WTC11 (cell line): ENCODE measurements around the gene SLC25A6. TPM values are rescaled to one million over a fixed set of nuclear protein-coding genes. Genes with fewer than 3 reads are reported as not detected.

Source experiments
- ATAC-seq: fragments of 200-7000 bp; cut with Tn5 transposase; 2 replicates; pipeline ENCODE4 v1.10.0; 2021; ENCODE audit warnings: mild to moderate bottlenecking, moderate library complexity
- CTCF ChIA-PET: fragments of 300-600 bp; sonication (Branson Sonifier 250); formaldehyde crosslinking; loops from one replicate; lab custom pipeline; 2021; ENCODE audit warnings: antibody characterized with exemption; lab: Charles Lee
- POLR2A ChIA-PET: fragments of 350-600 bp; sonication (Branson Sonifier 250); formaldehyde crosslinking; loops from one replicate; lab custom pipeline; 2021; ENCODE audit warnings: antibody characterized with exemption; lab: Charles Lee
- DNase-seq: peaks from one replicate; pipeline ENCODE4 v3.0.0; 2021; ENCODE audit warnings: low spot score
- H3K27ac Mint-ChIP-seq: 2 replicates; pipeline ENCODE4 v1.8.0; 2021; ENCODE audit warnings: mixed read lengths
- H3K27me3 Mint-ChIP-seq: 2 replicates; pipeline ENCODE4 v1.8.0; 2021; ENCODE audit warnings: low read depth, mild to moderate bottlenecking, moderate library complexity, mixed read lengths
- H3K36me3 Mint-ChIP-seq: 2 replicates; pipeline ENCODE4 v1.8.0; 2021; ENCODE audit warnings: mixed read lengths
- H3K4me1 Mint-ChIP-seq: 2 replicates; pipeline ENCODE4 v1.8.0; 2022; ENCODE audit warnings: mixed read lengths
- H3K4me3 Mint-ChIP-seq: 2 replicates; pipeline ENCODE4 v1.8.0; 2021; ENCODE audit warnings: mild to moderate bottlenecking, moderate library complexity, mixed read lengths
- H3K9me3 Mint-ChIP-seq: 2 replicates; pipeline ENCODE4 v1.8.0; 2021; ENCODE audit warnings: mixed read lengths
- ATF1 ChIP-seq: sonication (generic); formaldehyde crosslinking; IDR thresholded peaks from 2 replicates; pipeline ENCODE4 v1.8.1; 2023; ENCODE audit warnings: mild to moderate bottlenecking, moderate library complexity, missing genetic modification reagents
- ATF3 ChIP-seq: sonication (generic); formaldehyde crosslinking; conservative IDR thresholded peaks from 2 replicates; pipeline ENCODE4 v1.8.1; 2022; ENCODE audit warnings: mild to moderate bottlenecking, missing genetic modification reagents
- ERG ChIP-seq: fragments of 250-450 bp; sonication (Bioruptor Pico); IDR thresholded peaks from 2 replicates; pipeline ENCODE4 v1.8.0; 2021; ENCODE audit warnings: mild to moderate bottlenecking
- FOXK1 ChIP-seq: sonication (generic); formaldehyde crosslinking; IDR thresholded peaks from 2 replicates; pipeline ENCODE4 v1.8.0; 2022; ENCODE audit warnings: mild to moderate bottlenecking, moderate library complexity, missing genetic modification reagents
- GABPB1 ChIP-seq: sonication (generic); formaldehyde crosslinking; IDR thresholded peaks from 2 replicates; pipeline ENCODE4 v1.8.1; 2023; ENCODE audit warnings: mild to moderate bottlenecking, missing genetic modification reagents
- GTF2I ChIP-seq: fragments of 250-450 bp; sonication (Bioruptor Pico); conservative IDR thresholded peaks from 2 replicates; pipeline ENCODE4 v1.4.0; 2021; ENCODE audit warnings: mild to moderate bottlenecking
- JAZF1 ChIP-seq: fragments of 250-450 bp; sonication (Bioruptor Pico); IDR thresholded peaks from 2 replicates; pipeline ENCODE4 v1.9.0; 2021; ENCODE audit warnings: moderate library complexity, mild to moderate bottlenecking, inconsistent platforms
- MAX ChIP-seq: sonication (generic); formaldehyde crosslinking; IDR thresholded peaks from 2 replicates; pipeline ENCODE4 v1.8.0; 2022; ENCODE audit warnings: mild to moderate bottlenecking, missing genetic modification reagents
- NFE2L1 ChIP-seq: sonication (generic); formaldehyde crosslinking; IDR thresholded peaks from 2 replicates; pipeline ENCODE4 v1.8.1; 2023; ENCODE audit warnings: missing genetic modification reagents
- PRDM15 ChIP-seq: sonication (generic); formaldehyde crosslinking; IDR thresholded peaks from 2 replicates; pipeline ENCODE4 v1.8.0; 2022; ENCODE audit warnings: missing genetic modification reagents
- PREB ChIP-seq: sonication (generic); formaldehyde crosslinking; IDR thresholded peaks from 2 replicates; pipeline ENCODE4 v1.8.1; 2022; ENCODE audit warnings: mild to moderate bottlenecking, missing genetic modification reagents, moderate library complexity, borderline replicate concordance
- SOX15 ChIP-seq: fragments of 250-450 bp; sonication (Bioruptor Pico); IDR thresholded peaks from 2 replicates; pipeline ENCODE4 v1.9.0; 2021; ENCODE audit warnings: mild to moderate bottlenecking
- SP1 ChIP-seq: sonication (generic); formaldehyde crosslinking; conservative IDR thresholded peaks from 2 replicates; pipeline ENCODE4 v1.8.1; 2022; ENCODE audit warnings: missing genetic modification reagents
- USF1 ChIP-seq: sonication (generic); formaldehyde crosslinking; IDR thresholded peaks from 2 replicates; pipeline ENCODE4 v1.8.0; 2022; ENCODE audit warnings: mild to moderate bottlenecking, missing genetic modification reagents
- USF2 ChIP-seq: sonication (generic); formaldehyde crosslinking; IDR thresholded peaks from 2 replicates; pipeline ENCODE4 v1.8.1; 2023; ENCODE audit warnings: mild to moderate bottlenecking, missing genetic modification reagents, moderate library complexity
- ZBTB21 ChIP-seq: sonication (generic); formaldehyde crosslinking; IDR thresholded peaks from 2 replicates; pipeline ENCODE4 v1.8.1; 2023; ENCODE audit warnings: mild to moderate bottlenecking, missing genetic modification reagents, borderline replicate concordance
- ZNF121 ChIP-seq: sonication (generic); formaldehyde crosslinking; IDR thresholded peaks from 2 replicates; pipeline ENCODE4 v1.8.0; 2023; ENCODE audit warnings: missing genetic modification reagents
- ZNF219 ChIP-seq: sonication (generic); formaldehyde crosslinking; IDR thresholded peaks from 2 replicates; pipeline ENCODE4 v1.8.0; 2023; ENCODE audit warnings: missing genetic modification reagents, mild to moderate bottlenecking, borderline replicate concordance
- ZNF281 ChIP-seq: sonication (generic); formaldehyde crosslinking; IDR thresholded peaks from 2 replicates; pipeline ENCODE4 v1.8.0; 2023; ENCODE audit warnings: mild to moderate bottlenecking, missing genetic modification reagents
- ZNF671 ChIP-seq: fragments of 250-450 bp; sonication (Bioruptor Pico); IDR thresholded peaks from 2 replicates; pipeline ENCODE4 v1.8.0; 2021; ENCODE audit warnings: mild to moderate bottlenecking
- total RNA-seq: library from RNA; stranded (reverse); gene quantifications from 3 replicates; pipeline ENCODE4 v1.2.3, GENCODE V29; 2021

The SLC25A6 gene
- total RNA-seq, 1 experiment from 2014 or later: 627 TPM

- Mint-ChIP-seq H3K27ac (no peak overlapping the region), H3K27me3 (no peaks in the 10 kb centered on the region), H3K4me1 (no peaks in the 10 kb centered on the region; the same call in 1 of the 2 replicates), H3K36me3 (peaks cover 44% of the 10 kb centered on the region), H3K9me3 (peaks cover 9% of the 10 kb centered on the region; the same call in 1 of the 2 replicates), H3K4me3 (no peak overlapping the region)
- ATAC-seq: no peak
- CTCF ChIA-PET: no interaction called here
- peak; percentile 7 for DNase-seq
- POLR2A ChIA-PET: no interaction called here
- no peak for TF ChIP-seq ZBTB21
Measured at GRCh38 chrX:1435241-1435895, 43.5 kb upstream of the SLC25A6 start.

- DNase-seq (no peak), ATAC-seq (no peak)
- Mint-ChIP-seq H3K27me3 (no peaks in the 10 kb centered on the region), H3K9me3 (peaks cover 9% of the 10 kb centered on the region; the same call in 1 of the 2 replicates), H3K4me3 (no peak overlapping the region), H3K4me1 (no peaks in the 10 kb centered on the region; the same call in 1 of the 2 replicates), H3K27ac (no peak overlapping the region), H3K36me3 (peaks cover 48% of the 10 kb centered on the region)
- POLR2A ChIA-PET: no interaction called here
- CTCF ChIA-PET: no interaction called here
- TF ChIP-seq ZNF219 (CRISPR knock-in tag) (no peak), GTF2I (CRISPR knock-in tag) (no peak), MAX (CRISPR knock-in tag) (no peak), USF2 (CRISPR knock-in tag) (no peak), FOXK1 (CRISPR knock-in tag) (no peak), ZBTB21 (no peak), JAZF1 (CRISPR knock-in tag) (no peak), ATF1 (no peak), PREB (CRISPR knock-in tag) (no peak)
Measured at GRCh38 chrX:1434871-1435240, 42.9 kb upstream of the SLC25A6 start.

GRCh38 chrX:1433646-1434357 lies 41.9 kb upstream of the SLC25A6 start:
- no peaks in the 10 kb centered on the region; the same call in 1 of the 2 replicates for H3K4me1 Mint-ChIP-seq
- peaks cover 45% of the 10 kb centered on the region for H3K36me3 Mint-ChIP-seq
- H3K9me3 Mint-ChIP-seq: peaks cover 9% of the 10 kb centered on the region; the same call in 1 of the 2 replicates
- no peak for ATAC-seq
- no peak for DNase-seq
- H3K27ac Mint-ChIP-seq: no peak overlapping the region; the same call in 1 of the 2 replicates
- H3K4me3 Mint-ChIP-seq: no peak overlapping the region
- ChIA-PET POLR2A (no interaction called here), CTCF (no interaction called here)
- no peaks in the 10 kb centered on the region for H3K27me3 Mint-ChIP-seq
- TF ChIP-seq SOX15 (CRISPR knock-in tag): no peak
- no peak for TF ChIP-seq PRDM15
- TF ChIP-seq ZNF671 (CRISPR knock-in tag): no peak
- no peak for TF ChIP-seq ATF3 (CRISPR knock-in tag)
- no peak for TF ChIP-seq NFE2L1
- no peak for TF ChIP-seq GABPB1 (CRISPR knock-in tag)
- TF ChIP-seq ZNF219 (CRISPR knock-in tag): no peak
- no peak for TF ChIP-seq USF1 (CRISPR knock-in tag)
- TF ChIP-seq SP1 (CRISPR knock-in tag): no peak
- TF ChIP-seq ERG (CRISPR knock-in tag): no peak
- TF ChIP-seq ZNF281 (CRISPR knock-in tag): no peak
- TF ChIP-seq ZNF121 (CRISPR knock-in tag): no peak
